ENCODE results near the gene POLE2.

Gene POLE2

DNA sequence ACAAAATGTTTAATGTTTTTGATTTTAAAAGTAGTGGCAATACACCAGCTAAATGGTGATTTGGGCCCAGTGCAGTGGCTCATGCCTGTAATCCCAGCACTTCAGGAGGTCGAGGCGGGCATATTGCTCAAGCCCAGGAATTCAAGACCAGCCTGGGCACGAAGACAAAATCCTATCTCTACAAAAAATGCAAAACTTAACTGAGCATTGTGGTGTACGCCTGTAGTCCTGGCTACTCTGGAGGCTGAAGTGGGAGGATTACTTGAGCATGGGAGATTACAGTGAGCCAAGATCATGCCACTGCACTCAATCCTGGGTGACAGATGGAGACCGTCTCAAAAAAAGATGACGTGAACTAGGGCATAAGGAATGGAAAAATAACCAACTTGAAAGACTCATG is 72.2 kb downstream of the POLE2 start:
- in situ Hi-C loops (cut with MboI; ENCODE audit: low sequenced_read_pairs, unreplicated experiment) = no loop called here
- no peak for DNase-seq (ENCODE audit: low spot score)
- no peak for TF ChIP-seq CTCF (IDR thresholded peaks at IDR 0.05; ENCODE audit: borderline replicate concordance, control extremely low read depth, extremely low read depth, insufficient read depth, missing control alignments)

GRCh38 chr14:49614196-49614595 is 73.8 kb downstream of the POLE2 start:
- in situ Hi-C loops (cut with MboI; ENCODE audit: low sequenced_read_pairs, unreplicated experiment) = no loop called here
- DNase-seq (ENCODE audit: low spot score) = no peak
- no peak for TF ChIP-seq CTCF (IDR thresholded peaks at IDR 0.05; ENCODE audit: borderline replicate concordance, control extremely low read depth, extremely low read depth, insufficient read depth, missing control alignments)

DNA sequence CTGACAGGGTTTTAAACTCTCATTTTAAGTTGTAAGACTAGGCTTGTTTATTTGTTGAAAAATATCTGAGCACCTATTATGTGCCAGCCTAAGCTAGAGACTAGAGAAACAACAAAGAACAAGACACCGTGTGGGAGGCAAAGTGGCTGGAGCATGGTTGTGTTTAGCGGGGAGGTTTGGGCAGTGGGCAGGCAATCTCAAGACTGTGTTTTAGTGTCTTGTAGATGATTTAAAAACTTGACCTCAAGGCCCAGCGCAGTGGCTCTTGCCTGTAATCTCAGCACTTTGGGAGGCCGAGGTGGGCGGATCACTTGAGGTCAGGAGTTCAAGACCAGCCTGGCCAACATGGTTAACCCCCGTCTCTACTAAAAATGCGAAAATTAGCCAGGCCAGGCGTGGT is 75.3 kb downstream of the POLE2 start:
- no peak for DNase-seq (ENCODE audit: low spot score)
- TF ChIP-seq CTCF (IDR thresholded peaks at IDR 0.05; ENCODE audit: borderline replicate concordance, control extremely low read depth, extremely low read depth, insufficient read depth, missing control alignments) = no peak
- in situ Hi-C loops (cut with MboI; ENCODE audit: low sequenced_read_pairs, unreplicated experiment) = no loop called here

GRCh38 chr14:49612251-49612650 is 75.8 kb downstream of the POLE2 start:
- TF ChIP-seq CTCF (IDR thresholded peaks at IDR 0.05; ENCODE audit: borderline replicate concordance, control extremely low read depth, extremely low read depth, insufficient read depth, missing control alignments) = no peak
- in situ Hi-C loops (cut with MboI; ENCODE audit: low sequenced_read_pairs, unreplicated experiment) = no loop called here
- no peak for DNase-seq (ENCODE audit: low spot score)

- in situ Hi-C loops (cut with MboI; ENCODE audit: low sequenced_read_pairs, unreplicated experiment) = no loop called here
- DNase-seq (ENCODE audit: low spot score) = no peak
- no peak for TF ChIP-seq CTCF (IDR thresholded peaks at IDR 0.05; ENCODE audit: borderline replicate concordance, control extremely low read depth, extremely low read depth, insufficient read depth, missing control alignments)
Observed at GRCh38 chr14:49607583-49607982, 80.4 kb downstream of the POLE2 start.

- in situ Hi-C loops (cut with MboI; ENCODE audit: low sequenced_read_pairs, unreplicated experiment) = no loop called here
- peak; percentile 84 for DNase-seq (ENCODE audit: low spot score)
- TF ChIP-seq CTCF (IDR thresholded peaks at IDR 0.05; ENCODE audit: borderline replicate concordance, control extremely low read depth, extremely low read depth, insufficient read depth, missing control alignments) = no peak
Observed at GRCh38 chr14:49598485-49599300, 89.3 kb downstream of the POLE2 start, which contains the start of gene LRR1. LRR1 (plus strand) TSS chr14:49598940; CDS start chr14:49599021, 81 bp downstream.

Measured in GM13976 (cell line).